IPS-15b (cell line): ENCODE measurements around the gene RNF150.

Experiments
- H3K27me3 ChIP-seq: one replicate; pipeline ENCODE4 v1.6.1; 2013; ENCODE audit warnings: low read length; ENCODE audit not compliant: control insufficient read depth, insufficient read depth
- H3K36me3 ChIP-seq: one replicate; pipeline ENCODE4 v1.6.1; 2013; ENCODE audit warnings: low read length; ENCODE audit not compliant: control insufficient read depth, insufficient read depth
- H3K4me1 ChIP-seq: one replicate; pipeline ENCODE4 v1.6.1; 2013; ENCODE audit warnings: mild to moderate bottlenecking, low read length; ENCODE audit not compliant: control insufficient read depth, insufficient read depth
- H3K4me3 ChIP-seq: one replicate; pipeline ENCODE4 v1.5.1; 2013; ENCODE audit warnings: low read depth, low read length
- H3K9ac ChIP-seq: one replicate; pipeline ENCODE4 v1.6.1; 2013; ENCODE audit warnings: low read depth, mild to moderate bottlenecking, low read length
- H3K9me3 ChIP-seq: one replicate; pipeline ENCODE4 v1.6.1; 2013; ENCODE audit warnings: mild to moderate bottlenecking, low read length; ENCODE audit not compliant: control insufficient read depth, insufficient read depth

The RNF150 gene

DNA sequence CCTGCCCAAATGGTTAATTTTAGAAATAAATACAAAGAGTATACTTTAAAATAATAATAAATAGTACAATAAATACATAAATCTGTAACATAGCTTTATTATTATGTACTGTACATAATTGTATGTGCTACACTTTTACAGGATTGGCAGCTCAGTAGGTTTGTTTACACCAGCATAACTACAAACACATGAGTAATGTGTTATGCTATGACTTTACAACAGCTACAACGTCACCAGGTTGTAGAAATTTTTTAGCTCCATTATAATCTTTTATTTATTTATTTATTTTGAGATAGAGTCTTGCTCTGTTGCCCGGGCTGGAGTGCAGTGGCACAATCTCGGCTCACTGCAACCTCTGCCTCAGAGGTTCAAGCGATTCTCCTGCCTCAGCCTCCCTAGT lies 31.8 kb downstream of the RNF150 start:
- H3K4me1 ChIP-seq, result no peaks in the 10 kb centered on the region
- no peak overlapping the region for H3K4me3 ChIP-seq
- H3K9ac ChIP-seq, result no peak overlapping the region
- H3K27me3 ChIP-seq, result no peaks in the 10 kb centered on the region
- no peaks in the 10 kb centered on the region for H3K9me3 ChIP-seq
- no peaks in the 10 kb centered on the region for H3K36me3 ChIP-seq

DNA sequence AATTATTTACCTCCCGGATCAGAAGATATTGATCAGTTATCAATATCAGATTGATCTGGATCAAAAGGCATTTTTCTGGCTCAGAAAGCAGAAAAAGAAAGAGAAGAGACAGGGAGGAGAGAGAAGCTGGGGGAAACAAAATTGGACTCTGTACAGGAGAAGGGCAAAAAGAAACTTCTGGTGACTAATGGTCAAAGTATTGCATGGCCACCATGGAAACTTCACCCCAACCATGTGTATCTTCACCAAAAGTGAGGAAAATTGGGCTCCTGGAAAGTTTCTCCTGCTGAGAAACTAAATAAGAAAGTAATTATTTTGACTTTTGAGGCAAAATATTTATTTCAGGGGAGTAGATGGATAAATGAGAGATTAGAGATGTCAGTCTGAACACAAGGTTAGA lies 33.9 kb downstream of the RNF150 start:
- no peak overlapping the region for H3K9ac ChIP-seq
- H3K4me3 ChIP-seq, result no peak overlapping the region
- no peaks in the 10 kb centered on the region for H3K36me3 ChIP-seq
- H3K9me3 ChIP-seq, result no peaks in the 10 kb centered on the region
- H3K27me3 ChIP-seq, result no peaks in the 10 kb centered on the region
- no peaks in the 10 kb centered on the region for H3K4me1 ChIP-seq

GRCh38 chr4:141098163-141098562 lies 35.1 kb downstream of the RNF150 start:
- Histone ChIP-seq H3K4me3 (no peak overlapping the region), H3K4me1 (no peaks in the 10 kb centered on the region), H3K27me3 (no peaks in the 10 kb centered on the region), H3K9me3 (no peaks in the 10 kb centered on the region), H3K36me3 (no peaks in the 10 kb centered on the region), H3K9ac (no peak overlapping the region)

DNA sequence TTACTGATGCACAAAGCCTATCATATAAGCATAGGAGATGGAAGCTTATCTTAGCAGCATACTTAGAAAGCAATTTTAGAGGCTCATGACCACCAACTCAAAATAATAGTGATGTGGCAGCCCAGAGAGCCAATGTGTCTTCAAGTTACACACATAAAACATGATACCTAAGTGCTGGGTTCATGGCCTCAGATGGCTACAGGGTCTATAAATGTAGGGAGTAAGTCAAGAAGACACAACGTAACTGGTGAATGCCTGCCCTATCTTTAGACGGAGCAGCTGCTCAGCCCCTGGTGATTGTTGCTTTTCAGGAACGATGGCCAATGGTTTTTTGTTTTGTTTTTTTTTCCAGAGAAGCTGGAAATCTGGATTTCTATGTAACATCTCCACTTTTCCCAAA lies 42.8 kb downstream of the RNF150 start:
- Histone ChIP-seq H3K4me1 (no peaks in the 10 kb centered on the region), H3K36me3 (no peaks in the 10 kb centered on the region), H3K9me3 (no peaks in the 10 kb centered on the region), H3K4me3 (no peak overlapping the region), H3K9ac (no peak overlapping the region), H3K27me3 (no peaks in the 10 kb centered on the region)

- Histone ChIP-seq H3K27me3 (no peaks in the 10 kb centered on the region), H3K4me3 (no peak overlapping the region), H3K9ac (no peak overlapping the region), H3K4me1 (peaks cover 5% of the 10 kb centered on the region), H3K9me3 (no peaks in the 10 kb centered on the region), H3K36me3 (no peaks in the 10 kb centered on the region)
Measured at GRCh38 chr4:141081921-141082395, 51.3 kb downstream of the RNF150 start.

- Histone ChIP-seq H3K9me3 (no peaks in the 10 kb centered on the region), H3K36me3 (no peaks in the 10 kb centered on the region), H3K4me3 (no peak overlapping the region), H3K4me1 (peaks cover 5% of the 10 kb centered on the region), H3K27me3 (no peaks in the 10 kb centered on the region), H3K9ac (no peak overlapping the region)
Measured at GRCh38 chr4:141080668-141081067, 52.6 kb downstream of the RNF150 start.

- Histone ChIP-seq H3K4me3 (no peak overlapping the region), H3K4me1 (peaks cover 5% of the 10 kb centered on the region), H3K27me3 (no peaks in the 10 kb centered on the region), H3K9me3 (no peaks in the 10 kb centered on the region), H3K36me3 (no peaks in the 10 kb centered on the region), H3K9ac (no peak overlapping the region)
Measured at GRCh38 chr4:141079393-141079930, 53.8 kb downstream of the RNF150 start.

GRCh38 chr4:141078871-141079270 lies 54.4 kb downstream of the RNF150 start:
- Histone ChIP-seq H3K27me3 (no peaks in the 10 kb centered on the region), H3K9me3 (no peaks in the 10 kb centered on the region), H3K4me3 (no peak overlapping the region), H3K36me3 (no peaks in the 10 kb centered on the region), H3K4me1 (peaks cover 5% of the 10 kb centered on the region), H3K9ac (no peak overlapping the region)

- no peaks in the 10 kb centered on the region for H3K27me3 ChIP-seq
- no peak overlapping the region for H3K9ac ChIP-seq
- no peaks in the 10 kb centered on the region for H3K9me3 ChIP-seq
- H3K4me1 ChIP-seq, result peaks cover 5% of the 10 kb centered on the region
- H3K36me3 ChIP-seq, result no peaks in the 10 kb centered on the region
- no peak overlapping the region for H3K4me3 ChIP-seq
Measured at GRCh38 chr4:141077611-141078225, 55.6 kb downstream of the RNF150 start.

DNA sequence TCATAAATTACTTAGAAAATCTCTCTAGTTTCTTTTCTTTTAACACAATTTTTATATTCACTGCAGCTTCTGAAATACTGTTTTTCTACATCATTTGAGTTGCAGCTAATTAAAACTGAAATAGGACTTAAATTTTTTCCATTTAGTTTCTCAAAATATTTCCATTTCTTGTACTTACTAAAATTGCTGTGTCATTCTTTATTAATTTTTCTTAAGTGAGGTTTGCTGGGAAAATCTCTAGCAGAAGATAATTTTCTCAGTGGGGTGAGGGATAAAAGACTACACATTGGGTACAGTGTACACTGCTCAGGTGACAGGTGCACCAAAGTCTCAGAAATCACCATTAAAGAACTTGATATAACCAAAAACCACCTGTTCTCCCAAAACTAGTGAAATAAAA lies 57.7 kb downstream of the RNF150 start:
- H3K27me3 ChIP-seq, result no peaks in the 10 kb centered on the region
- no peak overlapping the region for H3K9ac ChIP-seq
- H3K9me3 ChIP-seq, result no peaks in the 10 kb centered on the region
- no peak overlapping the region for H3K4me3 ChIP-seq
- H3K4me1 ChIP-seq, result peaks cover 5% of the 10 kb centered on the region
- no peaks in the 10 kb centered on the region for H3K36me3 ChIP-seq

DNA sequence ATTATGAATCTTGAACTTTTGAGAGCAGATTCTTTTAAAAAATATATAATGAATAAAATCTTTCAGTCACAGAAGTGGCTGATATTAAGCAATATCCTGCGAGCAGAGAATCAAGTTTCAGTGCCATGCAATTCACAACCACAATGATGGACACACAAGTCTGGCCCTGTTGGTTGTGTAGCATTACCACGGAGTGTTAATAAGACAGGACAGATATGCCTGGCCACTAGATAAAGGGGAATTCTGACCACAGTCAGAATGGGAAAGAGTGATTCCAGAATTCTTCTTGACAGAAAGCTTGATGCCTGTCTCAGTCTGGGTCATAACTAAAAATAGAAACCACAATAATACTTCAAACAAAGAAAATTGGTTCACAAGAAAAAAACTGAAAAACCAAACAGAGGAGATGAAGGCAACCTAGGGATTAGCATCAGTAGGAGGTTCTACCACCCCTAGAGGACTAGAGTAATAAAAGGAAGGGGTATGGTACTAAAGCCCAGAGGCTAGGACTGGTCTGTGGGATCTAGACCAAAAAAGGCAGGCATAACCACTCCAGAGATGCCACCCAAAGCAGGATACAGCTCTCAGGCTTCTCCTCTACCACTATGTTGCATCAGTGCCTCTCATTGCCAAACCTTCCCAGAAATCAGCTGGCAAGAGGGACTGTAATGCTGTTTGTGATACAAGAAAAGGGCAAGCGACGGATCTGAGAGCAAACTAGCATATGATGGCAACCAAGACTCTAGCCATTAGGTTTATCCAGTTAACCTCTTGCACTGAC lies 59.0 kb downstream of the RNF150 start:
- Histone ChIP-seq H3K9ac (no peak overlapping the region), H3K4me3 (no peak overlapping the region), H3K4me1 (peaks cover 5% of the 10 kb centered on the region), H3K36me3 (no peaks in the 10 kb centered on the region), H3K9me3 (no peaks in the 10 kb centered on the region), H3K27me3 (no peaks in the 10 kb centered on the region)

GRCh38 chr4:141066690-141067089 lies 66.6 kb downstream of the RNF150 start:
- no peaks in the 10 kb centered on the region for H3K36me3 ChIP-seq
- H3K4me1 ChIP-seq, result no peaks in the 10 kb centered on the region
- H3K9me3 ChIP-seq, result no peaks in the 10 kb centered on the region
- no peak overlapping the region for H3K4me3 ChIP-seq
- no peak overlapping the region for H3K9ac ChIP-seq
- no peaks in the 10 kb centered on the region for H3K27me3 ChIP-seq
